ENCODE data around the gene SMPX. TPM values are rescaled to one million over a fixed set of nuclear protein-coding genes. Genes with fewer than 3 reads are reported as not detected.
A peak's percentile ranks its signal among the peaks of the same experiment; 100 is the strongest.

Gene SMPX
- total and polyA plus RNA-seq, 8 donors: 0.09 to 0.28 TPM; not detected in 6

GRCh38 chrX:21799767-21800166 is 41.9 kb upstream of the SMPX start:
- FAIRE-seq: no peak
- TF ChIP-seq, protein P1, sequence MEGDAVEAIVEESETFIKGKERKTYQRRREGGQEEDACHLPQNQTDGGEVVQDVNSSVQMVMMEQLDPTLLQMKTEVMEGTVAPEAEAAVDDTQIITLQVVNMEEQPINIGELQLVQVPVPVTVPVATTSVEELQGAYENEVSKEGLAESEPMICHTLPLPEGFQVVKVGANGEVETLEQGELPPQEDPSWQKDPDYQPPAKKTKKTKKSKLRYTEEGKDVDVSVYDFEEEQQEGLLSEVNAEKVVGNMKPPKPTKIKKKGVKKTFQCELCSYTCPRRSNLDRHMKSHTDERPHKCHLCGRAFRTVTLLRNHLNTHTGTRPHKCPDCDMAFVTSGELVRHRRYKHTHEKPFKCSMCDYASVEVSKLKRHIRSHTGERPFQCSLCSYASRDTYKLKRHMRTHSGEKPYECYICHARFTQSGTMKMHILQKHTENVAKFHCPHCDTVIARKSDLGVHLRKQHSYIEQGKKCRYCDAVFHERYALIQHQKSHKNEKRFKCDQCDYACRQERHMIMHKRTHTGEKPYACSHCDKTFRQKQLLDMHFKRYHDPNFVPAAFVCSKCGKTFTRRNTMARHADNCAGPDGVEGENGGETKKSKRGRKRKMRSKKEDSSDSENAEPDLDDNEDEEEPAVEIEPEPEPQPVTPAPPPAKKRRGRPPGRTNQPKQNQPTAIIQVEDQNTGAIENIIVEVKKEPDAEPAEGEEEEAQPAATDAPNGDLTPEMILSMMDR (IDR thresholded peaks at IDR 0.05): no peak
- Histone ChIP-seq H3K4me1 (peaks cover 0 to 12% (median 7%) of the 10 kb centered on the region in 3 donors), H3K4me3 (no peak overlapping the region), H3K9me3 (no peaks in the 10 kb centered on the region), H3K27ac (peak overlapping the region in 2 of 4 donors; percentile 2 to 3), H3K27me3 (no peaks in the 10 kb centered on the region), H3K36me3 (no peaks in the 10 kb centered on the region)
- no peak for ATAC-seq
- no peak for DNase-seq
- 79 to 81% methylated on average over 6 of the region's 6 CpGs for WGBS, 2 donors
- intact Hi-C loops (cut with DNase I): no loop called here

DNA sequence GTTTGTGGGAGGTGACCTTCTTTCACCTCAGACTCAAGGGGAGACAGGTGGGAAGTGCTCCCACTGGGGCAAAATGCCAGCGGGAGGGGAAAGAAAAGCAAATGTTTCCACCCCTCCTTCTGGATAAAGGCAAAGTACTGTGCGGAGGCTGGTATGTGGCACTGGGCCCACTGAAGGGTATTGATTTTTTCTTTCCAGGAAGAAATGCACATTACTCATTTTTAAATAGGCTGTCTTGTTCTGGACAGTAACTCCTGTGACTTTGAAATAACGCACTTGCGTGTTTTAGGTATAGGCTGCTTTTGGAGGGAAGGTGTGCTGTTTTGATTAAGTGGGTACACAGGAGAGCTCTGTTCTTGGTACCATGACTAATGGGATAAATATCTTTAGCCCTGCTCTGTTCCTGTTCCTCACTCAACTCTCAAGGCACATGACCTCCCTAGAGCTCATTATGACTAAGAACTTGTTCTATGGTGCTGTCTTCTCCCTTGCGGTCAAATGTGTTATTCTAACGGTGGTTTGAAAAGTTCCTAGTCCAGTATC is 40.8 kb upstream of the SMPX start:
- no peaks in the 10 kb centered on the region for H3K36me3 ChIP-seq
- DNase-seq: peak in 5 of 6 donors; percentile 58 to 75 (median 64)
- WGBS, 2 donors: 13 to 20% methylated on average over 6 of the region's 6 CpGs
- TF ChIP-seq, protein P1 (IDR thresholded peaks at IDR 0.05): no peak
- no peaks in the 10 kb centered on the region for H3K9me3 ChIP-seq
- ATAC-seq: peak; percentile 81 to 92 (median 90)
- H3K27me3 ChIP-seq: no peaks in the 10 kb centered on the region
- peak overlapping the region in 2 of 4 donors; percentile 21 to 42 for H3K27ac ChIP-seq
- H3K4me3 ChIP-seq: no peak overlapping the region
- intact Hi-C loops (cut with DNase I): no loop called here
- peaks cover 0 to 12% (median 7%) of the 10 kb centered on the region in 3 donors for H3K4me1 ChIP-seq
- FAIRE-seq: no peak

DNA sequence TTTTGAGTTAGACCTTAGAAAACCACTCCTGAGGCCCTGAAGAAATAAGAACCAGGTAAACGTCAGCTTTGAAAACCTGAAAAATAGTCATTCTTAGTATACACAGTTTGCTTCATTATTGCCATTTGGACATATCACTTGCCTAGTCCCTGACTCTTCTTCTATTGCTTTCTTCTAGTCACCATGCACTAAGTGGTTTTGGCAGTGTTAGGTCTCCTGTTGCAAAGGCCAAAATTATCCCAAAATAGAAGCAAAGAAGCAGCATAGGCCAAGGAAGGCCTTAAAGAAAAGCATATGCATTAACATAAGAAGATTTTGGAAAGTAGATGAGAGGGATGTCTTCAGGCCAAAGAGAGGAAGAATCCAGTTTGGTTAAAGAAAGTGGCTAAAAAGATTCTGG is 24.1 kb upstream of the SMPX start:
- intact Hi-C loops (cut with DNase I): no loop called here
- WGBS, 2 donors: 88 to 89% methylated on average over 1 of the region's 1 CpG
- FAIRE-seq (no peak), DNase-seq (no peak), ATAC-seq (no peak)
- Histone ChIP-seq H3K9me3 (no peaks in the 10 kb centered on the region), H3K36me3 (no peaks in the 10 kb centered on the region), H3K27ac (no peak overlapping the region), H3K27me3 (no peaks in the 10 kb centered on the region), H3K4me1 (no peaks in the 10 kb centered on the region), H3K4me3 (no peak overlapping the region)
- TF ChIP-seq, protein P1 (IDR thresholded peaks at IDR 0.05): no peak

GRCh38 chrX:21781525-21781924 is 23.6 kb upstream of the SMPX start:
- no peak overlapping the region for H3K27ac ChIP-seq
- H3K4me3 ChIP-seq: no peak overlapping the region
- TF ChIP-seq, protein P1 (IDR thresholded peaks at IDR 0.05): no peak
- ATAC-seq (no peak), FAIRE-seq (no peak), DNase-seq (no peak)
- 76 to 83% methylated on average over 1 of the region's 1 CpG for WGBS, 2 donors
- no peaks in the 10 kb centered on the region for H3K9me3 ChIP-seq
- no peaks in the 10 kb centered on the region for H3K4me1 ChIP-seq
- intact Hi-C loops (cut with DNase I): no loop called here
- no peaks in the 10 kb centered on the region for H3K36me3 ChIP-seq
- no peaks in the 10 kb centered on the region for H3K27me3 ChIP-seq

GRCh38 chrX:21779095-21779494 is 21.2 kb upstream of the SMPX start:
- no peaks in the 10 kb centered on the region for H3K27me3 ChIP-seq
- WGBS, 2 donors: 44 to 64% methylated on average over 3 of the region's 3 CpGs
- DNase-seq (no peak), FAIRE-seq (no peak), ATAC-seq (no peak)
- intact Hi-C loops (cut with DNase I): no loop called here
- H3K4me3 ChIP-seq: no peak overlapping the region
- no peaks in the 10 kb centered on the region for H3K36me3 ChIP-seq
- H3K9me3 ChIP-seq: no peaks in the 10 kb centered on the region
- H3K27ac ChIP-seq: no peak overlapping the region
- TF ChIP-seq, protein P1 (IDR thresholded peaks at IDR 0.05): no peak
- no peaks in the 10 kb centered on the region for H3K4me1 ChIP-seq

All from pancreas (tissue), 10 donors.